Measurements from ENCODE around the gene FLNB. TPM values are rescaled to one million over a fixed set of nuclear protein-coding genes. Genes with fewer than 3 reads are reported as not detected.

Gene FLNB
- total RNA-seq, 1 experiment from 2014 or later: 127 TPM

- DNase-seq (ENCODE audit: low spot score) (no peak), ATAC-seq (no peak)
- no peaks in the 10 kb centered on the region for H3K9me3 Mint-ChIP-seq
- peaks cover 88% of the 10 kb centered on the region for H3K36me3 Mint-ChIP-seq
- POLR2A ChIA-PET: interaction anchor here (0.6 kb wide), 1 partner anchor 23 kb away, joined by 3 read pairs; no protein-coding TSS in a partner anchor
- H3K4me3 Mint-ChIP-seq: no peak overlapping the region
- TF ChIP-seq ZNF512 (CRISPR knock-in tag; IDR thresholded peaks at IDR 0.05; ENCODE audit: borderline replicate concordance) (no peak), ZNF396 (CRISPR knock-in tag; IDR thresholded peaks at IDR 0.05; ENCODE audit: borderline replicate concordance) (no peak), ATF2 (CRISPR knock-in tag; IDR thresholded peaks at IDR 0.05; ENCODE audit: borderline replicate concordance, low read depth) (no peak), NFE2L1 (CRISPR knock-in tag; IDR thresholded peaks at IDR 0.05) (no peak), AFF4 (CRISPR knock-in tag; IDR thresholded peaks at IDR 0.05; ENCODE audit: borderline replicate concordance) (no peak), ZNF232 (CRISPR knock-in tag; IDR thresholded peaks at IDR 0.05) (no peak), USF2 (CRISPR knock-in tag; IDR thresholded peaks at IDR 0.05) (no peak), ATF1 (CRISPR knock-in tag; IDR thresholded peaks at IDR 0.05) (no peak), RORB (CRISPR knock-in tag; IDR thresholded peaks at IDR 0.05) (no peak), ATF6 (CRISPR knock-in tag; IDR thresholded peaks at IDR 0.05) (no peak), NFYB (CRISPR knock-in tag; conservative IDR thresholded peaks at IDR 0.05; ENCODE audit: low read depth) (no peak), GABPB1 (CRISPR knock-in tag; IDR thresholded peaks at IDR 0.05) (no peak), AR (CRISPR knock-in tag; IDR thresholded peaks at IDR 0.05) (no peak), CTCF (IDR thresholded peaks at IDR 0.05) (no peak), ELF4 (CRISPR knock-in tag; IDR thresholded peaks at IDR 0.05; ENCODE audit: low read depth) (no peak), KAT7 (CRISPR knock-in tag; IDR thresholded peaks at IDR 0.05; ENCODE audit: borderline replicate concordance) (no peak), CDX4 (CRISPR knock-in tag; IDR thresholded peaks at IDR 0.05; ENCODE audit: borderline replicate concordance) (no peak)
- no peaks in the 10 kb centered on the region for H3K27me3 Mint-ChIP-seq (ENCODE audit: low read depth)
- no peaks in the 10 kb centered on the region for H3K4me1 Mint-ChIP-seq
- CTCF ChIA-PET: interaction anchor here (1.3 to 1.4 kb wide), 2 partner anchors 45 to 183 kb away, joined by 4 read pairs; partner anchors contain the start of genes HTD2 and RPP14
- H3K27ac Mint-ChIP-seq: no peak overlapping the region
Measured at GRCh38 chr3:58122936-58123700, 114.9 kb downstream of the FLNB start.
